ENCODE results near the gene CLDN3.

Gene CLDN3

DNA sequence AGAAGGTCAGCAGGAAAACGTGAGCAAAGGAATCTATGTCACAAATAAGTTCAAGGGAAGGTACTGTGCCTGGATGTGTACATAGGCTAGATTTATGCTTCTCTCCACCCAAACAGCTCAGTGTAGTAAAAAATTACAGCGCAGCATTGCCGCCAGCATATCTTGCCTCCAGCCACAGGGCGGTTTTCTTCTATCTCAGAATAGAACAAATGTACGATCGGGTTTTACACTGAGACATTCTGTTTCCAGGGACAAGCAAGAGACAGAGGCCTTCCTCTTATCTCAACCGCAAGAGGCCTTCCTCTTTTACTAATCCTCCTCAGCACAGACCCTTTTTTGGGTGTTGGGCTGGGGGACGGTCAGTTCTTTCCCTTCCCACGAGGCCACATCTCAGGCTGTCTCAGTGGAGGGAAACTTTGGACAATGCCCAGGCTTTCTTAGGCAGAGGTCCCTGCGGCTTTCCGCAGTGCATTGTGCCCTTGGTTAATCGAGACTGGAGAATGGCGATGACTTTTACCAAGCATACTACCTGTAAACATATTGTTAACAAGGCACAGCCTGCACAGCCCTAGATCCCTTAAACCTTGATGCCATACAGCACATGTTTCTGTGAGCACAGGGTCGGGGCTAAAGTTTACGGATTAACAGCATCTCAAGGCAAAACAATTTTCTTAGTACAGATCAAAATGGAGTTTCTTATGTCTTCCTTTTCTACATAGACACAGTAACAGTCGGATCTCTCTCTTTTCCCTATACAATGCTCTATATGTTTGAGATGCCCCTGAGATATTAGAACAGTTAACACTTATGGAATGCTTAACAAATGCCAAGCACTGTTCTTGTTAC lies 19.9 kb downstream of the CLDN3 start:
- TF ChIP-seq, protein P1, sequence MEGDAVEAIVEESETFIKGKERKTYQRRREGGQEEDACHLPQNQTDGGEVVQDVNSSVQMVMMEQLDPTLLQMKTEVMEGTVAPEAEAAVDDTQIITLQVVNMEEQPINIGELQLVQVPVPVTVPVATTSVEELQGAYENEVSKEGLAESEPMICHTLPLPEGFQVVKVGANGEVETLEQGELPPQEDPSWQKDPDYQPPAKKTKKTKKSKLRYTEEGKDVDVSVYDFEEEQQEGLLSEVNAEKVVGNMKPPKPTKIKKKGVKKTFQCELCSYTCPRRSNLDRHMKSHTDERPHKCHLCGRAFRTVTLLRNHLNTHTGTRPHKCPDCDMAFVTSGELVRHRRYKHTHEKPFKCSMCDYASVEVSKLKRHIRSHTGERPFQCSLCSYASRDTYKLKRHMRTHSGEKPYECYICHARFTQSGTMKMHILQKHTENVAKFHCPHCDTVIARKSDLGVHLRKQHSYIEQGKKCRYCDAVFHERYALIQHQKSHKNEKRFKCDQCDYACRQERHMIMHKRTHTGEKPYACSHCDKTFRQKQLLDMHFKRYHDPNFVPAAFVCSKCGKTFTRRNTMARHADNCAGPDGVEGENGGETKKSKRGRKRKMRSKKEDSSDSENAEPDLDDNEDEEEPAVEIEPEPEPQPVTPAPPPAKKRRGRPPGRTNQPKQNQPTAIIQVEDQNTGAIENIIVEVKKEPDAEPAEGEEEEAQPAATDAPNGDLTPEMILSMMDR (IDR thresholded peaks at IDR 0.05; ENCODE audit: low read depth, low read length, missing control alignments) = no peak
- DNase-seq (ENCODE audit: extremely low read depth, low read depth) = no peak
- H3K4me3 ChIP-seq (replicated peaks; ENCODE audit: low read depth, low read length) = no peak overlapping the region

DNA sequence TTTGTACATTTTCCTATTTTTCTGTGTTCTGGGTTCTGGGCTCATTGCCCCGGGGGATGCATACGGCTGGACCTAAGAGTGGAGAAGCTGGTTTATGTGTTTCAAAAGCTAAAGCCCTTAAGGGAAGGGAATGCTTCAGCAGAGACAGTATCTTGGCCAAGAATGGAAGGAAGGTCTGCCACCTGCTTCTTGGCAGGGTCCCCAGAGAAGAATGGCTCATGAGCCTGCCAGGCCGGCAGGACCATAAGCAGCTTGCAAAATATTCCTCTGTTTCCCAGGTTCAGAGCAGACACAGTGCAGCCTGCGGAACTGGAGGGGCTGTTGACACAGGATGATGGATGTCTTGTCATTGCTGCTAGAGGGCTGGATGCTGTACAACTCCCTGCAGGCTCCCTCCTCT lies 23.7 kb downstream of the CLDN3 start:
- TF ChIP-seq, protein P1 (IDR thresholded peaks at IDR 0.05; ENCODE audit: low read depth, low read length, missing control alignments) = no peak
- DNase-seq (ENCODE audit: extremely low read depth, low read depth) = no peak
- no peak overlapping the region for H3K4me3 ChIP-seq (replicated peaks; ENCODE audit: low read depth, low read length)

DNA sequence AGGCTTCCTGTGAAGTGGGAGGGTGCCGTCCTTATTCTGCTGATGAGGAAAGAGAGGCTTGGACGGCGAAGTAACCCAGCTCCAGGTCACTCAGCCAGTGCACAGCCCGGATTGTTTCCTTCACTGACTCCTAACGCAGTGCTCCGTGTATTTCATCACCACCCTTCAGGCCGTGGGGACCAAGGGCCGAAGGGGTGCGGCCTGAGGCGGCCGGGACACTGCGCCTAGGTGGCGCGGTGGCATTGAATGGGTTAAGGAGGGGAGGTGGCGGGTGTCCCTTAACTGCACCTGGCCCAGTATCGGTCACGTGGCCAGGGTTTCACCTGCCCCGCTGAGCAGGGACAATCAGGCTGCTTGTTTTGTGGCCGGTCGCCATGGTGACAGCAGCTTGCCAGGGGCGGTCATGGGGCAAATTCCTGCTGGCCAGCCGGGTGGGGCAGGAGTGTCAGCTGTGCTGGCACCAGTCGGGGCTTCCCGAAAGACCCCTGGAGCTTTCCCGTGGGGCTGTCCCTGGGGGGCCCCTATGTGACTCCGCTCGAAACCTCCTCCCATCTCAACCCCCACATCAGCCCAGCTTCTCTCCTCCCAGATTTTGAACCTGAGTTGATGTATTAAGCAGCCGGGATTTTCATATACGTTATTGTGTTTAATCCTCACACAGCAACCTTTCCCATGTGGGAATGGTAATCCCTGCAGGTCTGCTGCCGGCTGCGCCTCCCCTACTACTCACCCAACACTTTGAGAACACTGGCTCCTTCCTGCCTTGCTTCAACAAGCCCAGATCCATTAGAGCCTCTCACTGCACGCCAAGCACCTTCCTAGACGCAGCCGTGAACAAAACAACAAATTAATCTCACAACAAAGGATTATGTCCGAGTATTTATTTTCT lies 27.1 kb downstream of the CLDN3 start:
- DNase-seq (ENCODE audit: extremely low read depth, low read depth) = no peak
- TF ChIP-seq, protein P1 (IDR thresholded peaks at IDR 0.05; ENCODE audit: low read depth, low read length, missing control alignments) = no peak
- H3K4me3 ChIP-seq (replicated peaks; ENCODE audit: low read depth, low read length) = no peak overlapping the region

DNA sequence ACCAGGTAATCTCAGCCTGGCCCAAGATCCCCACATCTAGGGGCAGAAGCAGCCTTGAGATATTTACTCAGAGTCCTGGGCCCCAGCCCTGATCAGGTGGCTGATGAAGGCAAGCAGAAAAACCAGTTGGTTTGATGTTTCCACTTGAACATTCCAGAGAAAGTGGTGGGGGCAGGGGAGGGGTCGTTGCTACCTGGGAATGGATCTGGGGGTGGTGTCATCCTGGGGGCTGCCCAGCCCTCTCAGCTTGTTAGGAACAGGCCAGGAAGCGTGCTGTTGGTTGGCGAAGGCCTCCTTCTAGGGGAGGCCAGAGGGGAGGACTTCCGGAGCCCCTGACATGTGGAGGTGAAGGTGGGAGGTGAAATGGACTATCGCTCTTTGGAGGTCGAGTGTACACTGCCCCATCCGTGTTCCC lies 27.7 kb downstream of the CLDN3 start:
- DNase-seq (ENCODE audit: extremely low read depth, low read depth) = no peak
- H3K4me3 ChIP-seq (replicated peaks; ENCODE audit: low read depth, low read length) = no peak overlapping the region

DNA sequence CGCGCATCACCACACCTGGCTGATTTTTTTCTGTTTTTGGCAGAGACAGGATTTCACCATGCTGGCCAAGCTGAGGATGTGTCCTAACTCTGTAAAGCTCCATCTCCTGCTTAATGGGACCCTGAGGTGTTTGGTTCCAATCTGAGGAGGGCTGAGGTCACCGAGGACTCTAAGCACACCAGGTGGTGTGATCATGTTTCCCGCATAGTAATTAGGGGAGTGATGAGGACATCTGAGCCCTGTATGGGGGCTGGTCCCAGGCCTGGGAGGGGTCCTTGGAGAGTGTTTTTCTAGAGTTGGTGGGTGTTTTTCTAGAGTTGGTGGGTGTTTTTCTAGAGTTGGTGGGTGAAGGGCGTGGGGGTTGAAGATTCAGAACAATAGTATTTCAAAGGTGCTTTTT lies 28.5 kb downstream of the CLDN3 start:
- TF ChIP-seq, protein P1 (IDR thresholded peaks at IDR 0.05; ENCODE audit: low read depth, low read length, missing control alignments) = no peak
- DNase-seq (ENCODE audit: extremely low read depth, low read depth) = no peak
- no peak overlapping the region for H3K4me3 ChIP-seq (replicated peaks; ENCODE audit: low read depth, low read length)

More for the DNA sequence above, 27.7 kb downstream of the CLDN3 start:
- TF ChIP-seq, protein P1 (IDR thresholded peaks at IDR 0.05; ENCODE audit: low read depth, low read length, missing control alignments) = no peak

DNA sequence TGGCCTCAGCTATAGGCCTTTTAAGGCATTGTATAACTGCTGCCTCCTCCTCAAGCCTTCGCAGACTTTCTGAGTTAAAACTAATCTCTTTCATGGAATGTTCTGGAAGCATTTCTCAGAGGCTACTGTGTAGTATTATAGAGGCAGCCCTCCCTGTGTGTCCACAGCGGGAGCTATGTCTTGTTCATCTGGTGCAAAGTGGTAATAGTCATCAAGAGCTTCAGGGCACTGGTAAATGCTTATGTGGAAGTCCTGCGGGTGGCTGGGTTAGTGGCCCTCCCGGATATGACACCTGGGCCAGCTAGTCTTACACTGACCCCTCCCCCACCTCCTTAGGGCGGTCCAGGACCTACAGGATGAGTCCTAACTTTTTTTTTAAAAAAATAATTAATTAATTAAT lies 29.3 kb downstream of the CLDN3 start:
- DNase-seq (ENCODE audit: extremely low read depth, low read depth) = no peak
- TF ChIP-seq, protein P1 (IDR thresholded peaks at IDR 0.05; ENCODE audit: low read depth, low read length, missing control alignments) = no peak
- H3K4me3 ChIP-seq (replicated peaks; ENCODE audit: low read depth, low read length) = no peak overlapping the region
